Activated T-helper 17 cell treated with anti-CD3 and anti-CD28 coated beads, Interleukin-2, amount 50 U/mL, for 72 hours (primary cell): ENCODE measurements around the gene HTT-AS. TPM values are rescaled to one million over a fixed set of nuclear protein-coding genes. Genes with fewer than 3 reads are reported as not detected.

Experiments
- ATAC-seq: fragments of 150-1000 bp; cut with Tn5 transposase; replicated peaks from 2 replicates; pipeline ENCODE4 v1.10.0; 2021; ENCODE audit warnings: mild to moderate bottlenecking, moderate library complexity
- H3K27ac Mint-ChIP-seq: one replicate; pipeline ENCODE4 v1.8.0; 2022; ENCODE audit warnings: mixed read lengths
- H3K27me3 Mint-ChIP-seq: one replicate; pipeline ENCODE4 v1.8.0; 2022; ENCODE audit warnings: mixed read lengths
- H3K36me3 Mint-ChIP-seq: one replicate; pipeline ENCODE4 v1.8.0; 2022; ENCODE audit warnings: low read depth, mild to moderate bottlenecking, mixed read lengths
- H3K4me1 Mint-ChIP-seq: one replicate; pipeline ENCODE4 v1.8.0; 2022; ENCODE audit warnings: mixed read lengths
- H3K4me3 Mint-ChIP-seq: one replicate; pipeline ENCODE4 v1.8.0; 2022; ENCODE audit warnings: mild to moderate bottlenecking, mixed read lengths
- H3K9me3 Mint-ChIP-seq: one replicate; pipeline ENCODE4 v1.8.0; 2022; ENCODE audit warnings: mixed read lengths
- total RNA-seq, 2 donors: library from RNA; stranded (reverse); gene quantifications; one replicate each; pipeline ENCODE4 v1.2.3, GENCODE V29; 2022

Gene HTT-AS
- total RNA-seq, 2 donors from 2014 or later, result not detected

DNA sequence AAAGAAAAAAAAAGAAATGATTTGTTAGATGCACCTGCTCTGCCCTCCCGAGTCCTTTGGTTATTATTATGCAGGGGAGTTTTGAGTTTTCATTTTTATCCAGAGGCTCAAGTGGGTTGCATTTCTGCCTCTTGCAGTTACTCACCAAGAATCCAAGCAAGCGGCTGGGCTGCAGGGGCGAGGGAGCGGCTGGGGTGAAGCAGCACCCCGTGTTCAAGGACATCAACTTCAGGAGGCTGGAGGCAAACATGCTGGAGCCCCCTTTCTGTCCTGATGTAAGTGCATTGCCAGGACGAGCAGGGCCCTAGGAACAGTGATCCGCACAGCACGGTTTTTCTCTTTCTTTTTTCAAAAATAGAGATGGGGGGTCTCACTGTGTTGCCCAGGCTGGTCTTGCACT is 39.1 kb downstream of the HTT-AS start:
- Mint-ChIP-seq H3K27ac (no peak overlapping the region), H3K4me3 (no peak overlapping the region), H3K9me3 (no peaks in the 10 kb centered on the region), H3K4me1 (peaks cover 15% of the 10 kb centered on the region), H3K36me3 (no peaks in the 10 kb centered on the region), H3K27me3 (peaks cover 7% of the 10 kb centered on the region)
- ATAC-seq, result no peak

DNA sequence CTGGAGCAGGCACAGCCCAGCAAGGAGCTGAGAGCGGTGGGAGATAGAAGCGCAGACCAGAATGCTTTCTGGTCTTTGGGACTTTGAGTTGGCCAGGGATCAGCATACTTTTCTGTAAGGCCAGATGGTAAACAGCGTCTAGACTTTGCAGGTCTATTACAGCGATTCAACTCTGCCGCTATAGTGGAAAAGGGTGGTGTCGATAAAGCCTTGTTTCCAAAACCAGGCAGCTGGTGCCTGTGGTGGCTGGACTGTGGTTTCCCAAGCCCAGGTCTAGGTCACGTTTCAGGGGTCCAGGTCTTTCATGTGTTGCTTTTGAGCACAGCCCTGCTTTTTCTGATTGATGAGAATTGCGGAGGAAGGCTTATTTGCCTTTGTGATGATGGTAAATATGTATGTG is 40.1 kb downstream of the HTT-AS start:
- no peak overlapping the region for H3K4me3 Mint-ChIP-seq
- no peak for ATAC-seq
- no peaks in the 10 kb centered on the region for H3K36me3 Mint-ChIP-seq
- peaks cover 15% of the 10 kb centered on the region for H3K4me1 Mint-ChIP-seq
- H3K27me3 Mint-ChIP-seq, result peaks cover 7% of the 10 kb centered on the region
- H3K27ac Mint-ChIP-seq, result no peak overlapping the region
- H3K9me3 Mint-ChIP-seq, result no peaks in the 10 kb centered on the region

DNA sequence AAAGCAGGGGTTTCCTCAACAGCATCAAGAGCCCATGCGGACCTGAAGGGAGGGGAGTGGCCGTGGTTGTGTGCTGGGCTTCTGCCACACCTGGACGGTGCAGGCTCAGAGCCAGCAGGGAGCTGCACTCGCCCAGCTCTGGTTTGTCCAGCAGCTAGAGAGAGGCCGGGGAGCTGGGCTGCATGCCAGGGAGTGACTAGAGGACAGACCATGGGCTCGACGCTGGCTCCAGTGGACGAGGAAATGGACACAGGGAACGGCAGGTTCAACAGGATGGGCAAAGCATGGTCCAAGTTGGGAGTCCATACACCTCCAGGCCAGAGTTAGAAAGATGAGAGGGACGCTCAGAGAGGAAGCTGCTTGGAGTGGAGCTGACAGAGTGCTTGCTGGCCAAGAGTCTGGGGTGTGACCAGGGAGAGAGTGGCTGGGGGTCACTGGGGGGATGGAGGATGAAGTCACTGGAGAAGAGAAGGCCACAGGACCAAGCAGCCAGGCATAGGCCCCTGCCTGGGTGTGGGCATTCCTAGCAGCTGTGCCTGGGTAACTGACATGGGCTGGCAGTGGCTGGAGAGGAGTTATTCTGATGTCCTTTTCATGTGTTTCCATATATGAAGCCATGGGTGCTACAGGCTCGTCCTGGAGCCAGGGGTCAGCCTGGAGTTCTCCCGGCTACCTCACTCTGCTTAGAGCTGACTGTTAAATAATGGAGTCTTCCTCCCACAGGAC is 42.8 kb downstream of the HTT-AS start:
- Mint-ChIP-seq H3K4me1 (no peaks in the 10 kb centered on the region), H3K36me3 (no peaks in the 10 kb centered on the region), H3K27me3 (no peaks in the 10 kb centered on the region), H3K27ac (peak overlapping the region; percentile 41), H3K4me3 (no peak overlapping the region), H3K9me3 (no peaks in the 10 kb centered on the region)
- ATAC-seq, result no peak

DNA sequence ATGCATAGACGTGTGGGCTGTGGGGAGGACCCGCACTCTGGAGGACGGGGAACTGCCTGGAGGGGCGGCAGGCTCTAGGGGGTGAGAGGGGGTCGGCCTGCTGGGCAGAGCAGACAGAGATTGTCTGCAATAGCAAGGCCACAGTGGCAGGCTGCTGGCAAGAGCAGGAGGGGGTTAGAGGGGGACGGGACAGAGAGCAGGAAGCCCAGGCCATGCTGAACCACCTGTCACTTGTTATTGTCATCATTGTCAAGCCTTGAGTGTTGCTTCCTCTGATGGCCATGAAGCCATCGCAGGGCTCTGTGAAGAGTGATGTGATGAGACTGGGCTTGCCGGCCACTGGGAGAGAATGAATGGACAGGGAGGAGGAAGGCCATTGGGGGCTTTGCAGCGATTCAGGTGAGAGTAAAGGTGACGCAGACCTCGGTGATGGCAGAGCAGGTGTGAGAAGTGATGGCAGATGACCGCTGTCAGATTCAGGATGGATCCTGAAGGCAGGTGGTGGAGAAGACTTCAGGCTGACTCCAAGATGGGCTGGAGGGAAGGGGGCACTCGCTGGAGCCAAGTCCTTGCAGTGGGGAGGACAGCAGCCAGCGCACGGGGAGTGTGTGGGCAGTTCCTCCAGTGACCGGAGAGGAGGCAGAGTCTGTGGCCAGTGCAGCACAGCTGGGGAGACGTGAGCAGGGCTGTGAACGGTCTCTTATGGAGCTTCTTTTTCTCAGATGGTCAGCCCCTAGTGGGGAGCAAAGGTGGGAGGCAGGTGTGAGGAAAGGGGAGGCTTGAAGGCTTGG is 43.6 kb downstream of the HTT-AS start:
- Mint-ChIP-seq H3K4me1 (no peaks in the 10 kb centered on the region), H3K4me3 (no peak overlapping the region), H3K27ac (peak overlapping the region; percentile 0), H3K36me3 (no peaks in the 10 kb centered on the region), H3K27me3 (no peaks in the 10 kb centered on the region), H3K9me3 (no peaks in the 10 kb centered on the region)
- no peak for ATAC-seq

DNA sequence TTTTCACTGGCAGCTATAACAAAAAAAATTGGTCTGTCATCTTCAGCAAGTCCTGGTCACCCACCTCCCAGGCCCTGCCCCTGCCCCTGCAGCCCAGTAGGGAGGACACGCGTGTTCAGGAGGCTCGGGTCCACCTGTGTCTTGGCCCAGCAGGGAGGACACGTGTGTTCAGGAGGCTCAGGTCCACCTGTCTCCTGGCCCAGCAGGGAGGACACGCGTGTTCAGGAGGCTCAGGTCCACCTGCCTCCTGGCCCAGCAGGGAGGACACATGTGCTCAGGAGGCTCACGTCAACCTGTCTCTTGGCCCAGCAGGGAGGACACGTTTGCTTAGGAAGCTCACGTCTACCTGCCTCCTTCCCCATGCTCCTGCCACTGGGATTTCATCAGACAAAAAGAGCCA is 44.9 kb downstream of the HTT-AS start:
- Mint-ChIP-seq H3K9me3 (no peaks in the 10 kb centered on the region), H3K4me1 (no peaks in the 10 kb centered on the region), H3K36me3 (no peaks in the 10 kb centered on the region), H3K27ac (no peak overlapping the region), H3K4me3 (no peak overlapping the region), H3K27me3 (no peaks in the 10 kb centered on the region)
- ATAC-seq, result no peak

DNA sequence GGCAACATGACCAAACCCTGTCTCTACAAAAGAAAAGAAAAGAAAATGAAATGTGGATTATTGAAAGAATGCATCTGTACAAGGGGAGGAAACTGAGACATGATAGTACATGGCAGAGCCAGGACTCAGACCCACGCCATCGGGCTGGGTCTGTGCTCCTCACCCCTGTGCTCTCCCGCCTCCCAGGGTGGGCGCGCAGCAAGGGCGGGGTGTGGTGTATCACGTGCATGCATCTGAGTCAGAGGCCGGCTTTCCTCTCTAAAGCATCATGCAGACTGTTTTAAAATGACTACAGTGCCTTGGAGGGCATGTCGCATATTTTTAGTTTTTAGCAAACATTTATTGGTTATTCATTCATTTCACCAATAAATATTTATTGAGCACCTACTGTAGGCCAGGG is 47.8 kb downstream of the HTT-AS start:
- Mint-ChIP-seq H3K27me3 (peaks cover 9% of the 10 kb centered on the region), H3K36me3 (no peaks in the 10 kb centered on the region), H3K27ac (no peak overlapping the region), H3K4me3 (no peak overlapping the region), H3K9me3 (peaks cover 3% of the 10 kb centered on the region), H3K4me1 (no peaks in the 10 kb centered on the region)
- no peak for ATAC-seq

DNA sequence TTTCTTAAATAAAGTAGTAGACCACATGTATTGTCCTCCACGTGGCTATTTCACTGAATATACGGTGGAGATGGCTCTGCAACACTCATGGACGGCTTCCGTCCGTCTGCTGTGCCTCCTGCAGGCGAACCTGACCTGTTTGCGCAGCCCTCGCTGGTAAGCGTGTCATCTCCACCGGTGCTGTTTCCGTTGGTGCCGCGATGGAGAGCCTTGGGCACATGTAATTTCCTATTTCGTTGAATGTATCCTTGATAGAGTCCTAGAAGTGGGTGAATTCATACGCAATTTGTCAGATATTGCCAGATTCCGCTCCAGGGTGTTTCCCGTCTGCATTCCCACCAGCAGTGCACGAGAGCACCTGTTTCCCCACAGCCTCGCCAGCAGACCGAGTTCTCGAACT is 48.5 kb downstream of the HTT-AS start:
- no peak for ATAC-seq
- Mint-ChIP-seq H3K4me3 (no peak overlapping the region), H3K36me3 (no peaks in the 10 kb centered on the region), H3K9me3 (peaks cover 3% of the 10 kb centered on the region), H3K4me1 (peaks cover 5% of the 10 kb centered on the region), H3K27me3 (peaks cover 9% of the 10 kb centered on the region), H3K27ac (no peak overlapping the region)

DNA sequence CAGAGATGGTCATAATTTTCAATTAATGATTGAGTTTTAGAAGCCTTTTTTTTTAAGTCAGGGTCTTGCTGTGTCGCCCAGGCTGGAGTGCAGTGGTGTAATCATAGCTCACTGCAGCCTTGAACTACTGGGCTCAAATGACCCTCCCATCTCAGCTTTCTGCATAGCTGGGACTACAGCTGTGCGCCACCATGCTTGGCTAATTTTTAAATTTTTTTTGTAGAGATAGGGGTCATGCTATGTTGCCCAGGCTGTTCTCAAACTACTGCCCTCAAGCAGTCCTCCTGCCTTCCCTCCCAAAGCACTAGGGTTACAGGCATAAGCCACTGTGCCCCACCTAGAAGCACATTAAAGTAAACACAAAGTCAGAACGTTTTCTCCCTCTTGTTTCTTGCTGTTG is 51.7 kb downstream of the HTT-AS start:
- no peak overlapping the region for H3K27ac Mint-ChIP-seq
- peaks cover 3% of the 10 kb centered on the region for H3K9me3 Mint-ChIP-seq
- H3K36me3 Mint-ChIP-seq, result no peaks in the 10 kb centered on the region
- no peak for ATAC-seq
- peaks cover 14% of the 10 kb centered on the region for H3K27me3 Mint-ChIP-seq
- H3K4me3 Mint-ChIP-seq, result no peak overlapping the region
- H3K4me1 Mint-ChIP-seq, result peaks cover 5% of the 10 kb centered on the region

DNA sequence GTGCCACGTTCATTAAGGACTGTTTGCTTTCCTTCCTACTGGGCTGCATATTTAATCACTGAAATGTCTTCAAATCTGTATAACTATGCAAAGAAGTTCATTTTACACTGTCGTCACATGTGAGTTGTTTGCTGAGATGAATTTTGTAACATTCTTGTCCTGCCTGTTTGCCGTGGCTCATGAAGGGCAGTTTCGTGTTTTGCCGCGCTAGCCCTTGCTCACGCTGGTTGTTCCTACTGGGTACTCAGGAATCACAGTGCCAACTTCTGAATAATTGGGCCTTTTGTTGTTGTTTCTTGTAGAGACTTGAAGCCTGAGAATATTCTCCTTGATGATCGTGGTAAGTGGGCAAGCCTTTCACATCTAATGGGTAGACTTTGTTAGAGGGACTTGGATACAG is 52.2 kb downstream of the HTT-AS start:
- no peak for ATAC-seq
- Mint-ChIP-seq H3K4me3 (no peak overlapping the region), H3K36me3 (no peaks in the 10 kb centered on the region), H3K27ac (no peak overlapping the region), H3K9me3 (peaks cover 3% of the 10 kb centered on the region), H3K4me1 (peaks cover 5% of the 10 kb centered on the region), H3K27me3 (peaks cover 14% of the 10 kb centered on the region)

DNA sequence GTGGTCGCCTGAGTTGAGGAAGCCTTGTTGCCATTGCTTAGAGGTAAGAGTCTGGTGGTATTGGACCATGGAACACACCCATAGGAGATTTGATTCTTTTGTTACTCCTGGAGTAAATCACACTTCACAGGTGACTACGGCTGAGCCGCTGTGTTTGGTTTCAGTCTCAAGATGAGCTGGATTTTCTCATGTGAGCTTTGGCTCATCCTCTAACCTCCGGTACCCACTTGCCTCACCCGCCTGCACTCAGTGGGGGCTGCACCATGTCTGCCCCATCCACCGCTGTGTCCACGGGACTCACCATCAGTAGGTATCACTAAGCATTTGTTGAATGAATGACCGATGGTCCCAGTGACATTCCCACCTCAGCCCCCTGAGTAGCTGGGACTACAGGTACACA is 52.7 kb downstream of the HTT-AS start:
- ATAC-seq, result peak; percentile 92
- H3K36me3 Mint-ChIP-seq, result no peaks in the 10 kb centered on the region
- no peak overlapping the region for H3K4me3 Mint-ChIP-seq
- peaks cover 5% of the 10 kb centered on the region for H3K4me1 Mint-ChIP-seq
- H3K27me3 Mint-ChIP-seq, result peaks cover 14% of the 10 kb centered on the region
- peaks cover 3% of the 10 kb centered on the region for H3K9me3 Mint-ChIP-seq
- no peak overlapping the region for H3K27ac Mint-ChIP-seq

DNA sequence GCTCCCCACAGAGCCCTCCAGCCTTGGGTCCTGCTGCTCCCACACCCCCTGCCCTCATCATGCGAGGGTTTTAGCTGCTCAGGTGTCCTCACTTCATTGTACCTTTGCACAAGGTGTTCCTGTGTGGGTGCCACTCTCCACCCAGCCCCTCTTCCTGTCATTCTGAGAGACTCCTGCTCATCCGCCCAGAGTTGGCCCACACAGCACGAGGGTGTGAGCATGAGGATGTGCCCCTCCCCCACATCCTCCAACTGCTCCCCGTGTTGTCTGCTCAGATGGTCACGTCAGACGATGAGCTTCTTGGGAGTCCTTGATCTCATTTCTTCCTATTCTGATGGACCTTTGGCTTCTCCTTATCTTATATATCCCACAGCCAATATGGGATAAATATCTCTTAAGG is 53.2 kb downstream of the HTT-AS start:
- peaks cover 14% of the 10 kb centered on the region for H3K27me3 Mint-ChIP-seq
- H3K4me3 Mint-ChIP-seq, result no peak overlapping the region
- H3K4me1 Mint-ChIP-seq, result peaks cover 5% of the 10 kb centered on the region
- ATAC-seq, result no peak
- H3K36me3 Mint-ChIP-seq, result no peaks in the 10 kb centered on the region
- H3K9me3 Mint-ChIP-seq, result peaks cover 3% of the 10 kb centered on the region
- H3K27ac Mint-ChIP-seq, result peak overlapping the region; percentile 59

DNA sequence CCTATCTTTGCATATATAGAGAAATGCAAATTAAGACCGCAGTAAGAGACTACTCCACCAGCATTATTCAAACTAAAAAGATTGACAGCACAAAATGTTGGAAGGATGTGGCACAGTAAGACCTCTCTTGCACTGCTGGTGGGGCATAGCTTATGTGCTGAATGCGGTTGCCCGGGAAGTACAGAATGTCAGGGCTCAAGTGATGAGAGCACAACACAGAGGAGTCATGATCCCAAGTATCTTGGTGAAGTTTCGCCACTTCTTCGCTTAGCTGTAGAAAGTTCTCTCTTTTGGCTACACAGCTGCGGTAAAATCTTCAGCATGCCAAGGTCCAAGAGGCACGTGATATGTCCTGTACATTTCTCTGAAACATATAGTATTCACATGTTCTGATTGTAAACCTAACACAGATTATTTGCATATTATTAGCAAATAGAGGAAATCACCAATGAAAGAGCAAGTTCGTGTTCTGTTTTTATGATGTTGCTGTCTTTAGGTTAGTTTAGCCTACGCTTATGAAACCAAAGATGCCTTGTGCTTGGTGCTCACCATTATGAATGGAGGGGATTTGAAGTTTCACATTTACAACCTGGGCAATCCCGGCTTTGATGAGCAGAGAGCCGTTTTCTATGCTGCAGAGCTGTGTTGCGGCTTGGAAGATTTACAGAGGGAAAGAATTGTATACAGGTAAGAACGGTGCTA is 55.0 kb downstream of the HTT-AS start:
- peaks cover 9% of the 10 kb centered on the region for H3K4me1 Mint-ChIP-seq
- H3K27ac Mint-ChIP-seq, result no peak overlapping the region
- peaks cover 17% of the 10 kb centered on the region for H3K27me3 Mint-ChIP-seq
- no peaks in the 10 kb centered on the region for H3K36me3 Mint-ChIP-seq
- peak; percentile 25 for ATAC-seq
- peaks cover 3% of the 10 kb centered on the region for H3K9me3 Mint-ChIP-seq
- no peak overlapping the region for H3K4me3 Mint-ChIP-seq

DNA sequence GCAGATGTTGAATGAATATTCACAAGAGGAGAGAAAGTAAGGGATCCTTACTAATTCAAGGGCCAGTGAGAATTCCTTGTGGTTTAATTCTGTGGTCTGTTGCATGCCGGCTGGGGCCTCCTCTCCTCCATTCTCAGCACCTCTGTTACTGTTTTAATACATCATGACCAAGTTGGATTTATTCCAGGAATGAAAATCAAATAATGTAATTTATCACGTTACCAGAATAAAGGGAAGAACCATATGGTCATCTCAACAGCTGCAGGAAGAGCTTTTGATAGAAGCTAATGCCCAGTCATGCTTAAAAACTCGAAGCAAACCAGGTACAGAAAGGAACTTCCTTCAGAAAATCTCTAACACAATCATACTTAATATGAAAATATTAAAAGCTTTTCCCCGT is 56.8 kb downstream of the HTT-AS start:
- Mint-ChIP-seq H3K27ac (no peak overlapping the region), H3K4me1 (peaks cover 18% of the 10 kb centered on the region), H3K27me3 (peaks cover 14% of the 10 kb centered on the region), H3K9me3 (no peaks in the 10 kb centered on the region), H3K36me3 (peaks cover 5% of the 10 kb centered on the region), H3K4me3 (no peak overlapping the region)
- no peak for ATAC-seq

DNA sequence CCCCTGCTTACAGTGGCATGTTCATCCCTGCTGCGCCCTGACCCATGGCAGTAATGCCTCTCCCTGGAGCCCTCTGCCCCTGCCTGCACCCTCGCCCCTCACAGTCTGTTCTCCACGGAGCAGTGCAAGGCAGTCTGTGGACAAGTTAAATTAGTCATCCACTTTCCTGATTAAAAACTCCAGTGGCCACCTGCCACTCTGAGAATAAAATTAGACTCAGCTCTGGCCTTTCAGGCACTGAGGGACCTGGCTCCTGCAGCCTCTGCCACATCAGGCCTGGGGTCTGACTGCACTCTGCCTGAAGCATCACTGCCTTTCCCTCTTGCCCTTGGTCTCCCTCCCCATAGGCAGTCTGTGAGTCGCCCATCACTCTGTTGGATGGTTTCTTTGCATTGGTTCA is 57.4 kb downstream of the HTT-AS start:
- Mint-ChIP-seq H3K4me1 (peaks cover 18% of the 10 kb centered on the region), H3K4me3 (no peak overlapping the region), H3K36me3 (peaks cover 5% of the 10 kb centered on the region), H3K27ac (no peak overlapping the region), H3K27me3 (peaks cover 14% of the 10 kb centered on the region), H3K9me3 (no peaks in the 10 kb centered on the region)
- no peak for ATAC-seq
